ENCODE data around the gene LIG3. TPM values are rescaled to one million over a fixed set of nuclear protein-coding genes. Genes with fewer than 3 reads are reported as not detected.

LIG3 gene
- total RNA-seq, 1 experiment from 2014 or later: 56.4 TPM

GRCh38 chr17:35002876-35003551 lies 22.7 kb downstream of the LIG3 start:
- H3K36me3 ChIP-seq (ENCODE audit: control insufficient read depth, insufficient read depth, low read length): no peaks in the 10 kb centered on the region; the same call in 1 of the 2 replicates
- no TSS peak for BruUV-seq (replicated peaks)
- CTCF ChIA-PET: no interaction called here
- no peak overlapping the region for H3K27ac ChIP-seq (ENCODE audit: low read length)
- ATAC-seq (no peak), DNase-seq (ENCODE audit: low read depth, low spot score) (no peak)
- in situ Hi-C loops (cut with HindIII; ENCODE audit: low pct_unique_long_range_greater_than_20kb, low sequenced_read_pairs): no loop called here
- H3K4me1 ChIP-seq (ENCODE audit: control insufficient read depth, insufficient read depth, low read length): no peaks in the 10 kb centered on the region
- no peaks in the 10 kb centered on the region for H3K9me3 ChIP-seq (ENCODE audit: control insufficient read depth, insufficient read depth, low read depth, low read length)
- no peak for TF ChIP-seq POLR2AphosphoS5 (IDR thresholded peaks at IDR 0.05; ENCODE audit: low read depth, low read length)
- TF ChIP-seq REST (IDR thresholded peaks at IDR 0.05; ENCODE audit: insufficient read depth in 1 of 2, low read depth in 2 of 2, low read length in 1 of 2): no peak
- no peak for TF ChIP-seq SIN3A (IDR thresholded peaks at IDR 0.05; ENCODE audit: borderline replicate concordance, insufficient read depth, low read depth, low read length)
- TF ChIP-seq CTCF (IDR thresholded peaks at IDR 0.05): no peak
- no peak for TF ChIP-seq TCF7L2 (IDR thresholded peaks at IDR 0.05; ENCODE audit: low read depth, low read length)
- H3K4me3 ChIP-seq (ENCODE audit: low read depth in 2 of 2, low read length in 2 of 2): no peak overlapping the region
- H3K27me3 ChIP-seq (ENCODE audit: control insufficient read depth, insufficient read depth, low read length): no peaks in the 10 kb centered on the region
- intact Hi-C loops (cut with micrococcal nuclease; ENCODE audit: unreplicated experiment): no loop called here
- POLR2A ChIA-PET: no interaction called here

GRCh38 chr17:35003778-35004177 lies 23.5 kb downstream of the LIG3 start:
- Histone ChIP-seq H3K4me3 (ENCODE audit: low read depth in 2 of 2, low read length in 2 of 2) (no peak overlapping the region), H3K9me3 (ENCODE audit: control insufficient read depth, insufficient read depth, low read depth, low read length) (no peaks in the 10 kb centered on the region), H3K27ac (ENCODE audit: low read length) (no peak overlapping the region), H3K27me3 (ENCODE audit: control insufficient read depth, insufficient read depth, low read length) (no peaks in the 10 kb centered on the region), H3K36me3 (ENCODE audit: control insufficient read depth, insufficient read depth, low read length) (no peaks in the 10 kb centered on the region; the same call in 1 of the 2 replicates), H3K4me1 (ENCODE audit: control insufficient read depth, insufficient read depth, low read length) (no peaks in the 10 kb centered on the region)
- in situ Hi-C loops (cut with HindIII; ENCODE audit: low pct_unique_long_range_greater_than_20kb, low sequenced_read_pairs): no loop called here
- POLR2A ChIA-PET: no interaction called here
- BruUV-seq (replicated peaks): no TSS peak
- DNase-seq (ENCODE audit: low read depth, low spot score): no peak
- TF ChIP-seq SIN3A (IDR thresholded peaks at IDR 0.05; ENCODE audit: borderline replicate concordance, insufficient read depth, low read depth, low read length) (no peak), POLR2AphosphoS5 (IDR thresholded peaks at IDR 0.05; ENCODE audit: low read depth, low read length) (no peak), CTCF (IDR thresholded peaks at IDR 0.05) (no peak), REST (IDR thresholded peaks at IDR 0.05; ENCODE audit: insufficient read depth in 1 of 2, low read depth in 2 of 2, low read length in 1 of 2) (no peak), TCF7L2 (IDR thresholded peaks at IDR 0.05; ENCODE audit: low read depth, low read length) (no peak)
- ATAC-seq: no peak
- CTCF ChIA-PET: no interaction called here
- intact Hi-C loops (cut with micrococcal nuclease; ENCODE audit: unreplicated experiment): no loop called here

Data from Panc1 (cell line).